CD4-positive, alpha-beta T cell treated with Interferon alpha-2 for 1 hour (primary cell): ENCODE measurements around the gene SEC14L5.
A peak's percentile ranks its signal among the peaks of the same experiment; 100 is the strongest.
"Not testable (repeated sequence)": the region's sequence is repeated elsewhere in the genome, so short reads cannot be mapped to it uniquely, and the experiment has no call there.

ENCODE experiments used
- DNase-seq, 2 donors: peaks; one replicate each; pipeline ENCODE4 v3.0.0-alpha.2; 2020 to 2022

Gene SEC14L5

GRCh38 chr16:5042574-5043171 is 84.5 kb downstream of the SEC14L5 start:
- DNase-seq: no peak

- no peak for DNase-seq
Measured at GRCh38 chr16:5044011-5044540, 85.9 kb downstream of the SEC14L5 start.

- DNase-seq: not testable (repeated sequence)
Measured at GRCh38 chr16:5044581-5044980, 86.5 kb downstream of the SEC14L5 start.

GRCh38 chr16:5045499-5046115 is 87.5 kb downstream of the SEC14L5 start:
- DNase-seq: no peak

- no peak for DNase-seq
Measured at GRCh38 chr16:5046914-5047313, 88.8 kb downstream of the SEC14L5 start.

GRCh38 chr16:5054876-5055865 is 97.0 kb downstream of the SEC14L5 start:
- DNase-seq: no peak

GRCh38 chr16:5056352-5056751 is 98.2 kb downstream of the SEC14L5 start:
- DNase-seq: peak; percentile 33 to 41

- no peak for DNase-seq
Measured at GRCh38 chr16:5058476-5058875, 100.3 kb downstream of the SEC14L5 start.

GRCh38 chr16:5059386-5060072 is 101.4 kb downstream of the SEC14L5 start:
- no peak for DNase-seq

- DNase-seq: no peak
Measured at GRCh38 chr16:5060073-5060641, 102.0 kb downstream of the SEC14L5 start.

GRCh38 chr16:5062051-5062450 is 103.9 kb downstream of the SEC14L5 start:
- DNase-seq: no peak

- DNase-seq: no peak
Measured at GRCh38 chr16:5062790-5063765, 104.9 kb downstream of the SEC14L5 start.

GRCh38 chr16:5064915-5065314 is 106.8 kb downstream of the SEC14L5 start:
- DNase-seq: no peak

- no peak for DNase-seq
Measured at GRCh38 chr16:5065326-5065725, 107.2 kb downstream of the SEC14L5 start.

- no peak for DNase-seq
Measured at GRCh38 chr16:5065813-5066212, 107.7 kb downstream of the SEC14L5 start, which contains the start of gene C16orf89. Gene C16orf89, minus strand, starts transcription at chr16:5065956. Its CDS starts 48 bp downstream, at chr16:5065908.

GRCh38 chr16:5066511-5066910 is 108.4 kb downstream of the SEC14L5 start:
- DNase-seq: no peak
